Transverse colon (tissue), 4 donors: ENCODE measurements around the gene COMMD8. TPM values are rescaled to one million over a fixed set of nuclear protein-coding genes. Genes with fewer than 3 reads are reported as not detected.

Source experiments
- DNase-seq: peaks from one replicate; pipeline ENCODE4 v3.0.0-alpha.2; 2019
- H3K27ac ChIP-seq, 4 donors: fragments of 200-600 bp; sonication (generic); 2 replicates each; pipeline ENCODE4 v1.5.1; 2016 to 2018; ENCODE audit warnings: inconsistent platforms in 4 of 4
- H3K27me3 ChIP-seq: fragments of 200-600 bp; sonication (generic); 2 replicates; pipeline ENCODE4 v1.5.1; 2017; ENCODE audit warnings: inconsistent platforms
- H3K36me3 ChIP-seq, 4 donors: fragments of 200-600 bp; sonication (generic); 2 replicates each; pipeline ENCODE4 v1.5.1; 2017 to 2019; ENCODE audit warnings: inconsistent platforms in 4 of 4
- H3K4me1 ChIP-seq, 4 donors: fragments of 200-600 bp; sonication (generic); 2 replicates each; pipeline ENCODE4 v1.5.1; 2017 to 2020; ENCODE audit warnings: inconsistent platforms in 4 of 4
- H3K4me3 ChIP-seq, 4 donors: fragments of 200-600 bp; sonication (generic); 1 replicate in 1 of 4; 2 replicates in 3 of 4; pipeline versions ENCODE4 v1.5.1 to v1.6.1; 2017 to 2019; ENCODE audit warnings: inconsistent platforms in 4 of 4
- H3K9me3 ChIP-seq, 2 donors: fragments of 200-600 bp; sonication (generic); 2 replicates each; pipeline ENCODE4 v1.5.1; 2017 to 2019; ENCODE audit warnings: inconsistent platforms in 2 of 2
- CTCF ChIP-seq, 5 experiments: fragments of 200-600 bp in 3 of 5; fragments of 450-650 bp in 2 of 5; sonication (generic) in 3 of 5; IDR thresholded peaks; 1 replicate in 2 of 5; 2 replicates in 3 of 5; pipeline ENCODE4 v1.5.1; 2016 to 2017; ENCODE audit warnings: antibody characterized with exemption in 5 of 5, inconsistent platforms in 3 of 5, mild to moderate bottlenecking in 2 of 5, moderate library complexity in 1 of 5
- EP300 ChIP-seq: sonication (generic); formaldehyde crosslinking; IDR thresholded peaks from one replicate; pipeline ENCODE4 v1.6.1; 2017; ENCODE audit warnings: antibody characterized with exemption, low read depth
- POLR2A ChIP-seq: fragments of 450-650 bp; IDR thresholded peaks from one replicate; pipeline ENCODE4 v1.6.1; 2016; ENCODE audit warnings: antibody characterized with exemption, mild to moderate bottlenecking, moderate library complexity
- POLR2AphosphoS5 ChIP-seq, 3 donors: sonication (generic); formaldehyde crosslinking; IDR thresholded peaks; one replicate each; pipeline ENCODE4 v1.6.1; 2016; ENCODE audit warnings: antibody characterized with exemption in 3 of 3
- WGBS, 2 donors: methylation state at CpG; one replicate each; pipeline ENCODE4 v1.1.5; 2018; ENCODE audit warnings: low coverage in 1 of 2; 5-methylcytosine and 5-hydroxymethylcytosine counted together
- in situ Hi-C, 4 donors: fragments of 200-750 bp; cut with MboI; loops; one replicate each; pipeline versions ENCODE4 v1.15.0 to v1.15.1; 2017; ENCODE audit warnings: low sequenced_read_pairs in 3 of 4, low pct_ligation_motif_present in 1 of 4, low pct_unique_long_range_greater_than_20kb in 1 of 4
- intact Hi-C: fragments of 100-400 bp; cut with DNase I; formaldehyde crosslinking; loops from one replicate; pipeline ENCODE4 v1.15.1; 2023; ENCODE audit warnings: low total_unique reads
- total RNA-seq, 4 donors: library from RNA; depleted of rRNA; stranded (reverse); fragments of >200 nt; gene quantifications; one replicate each; pipeline ENCODE4 v1.1.0, GENCODE V29; 2016

COMMD8 gene
- total RNA-seq, 4 donors from 2014 or later = 0.80 to 20.2 (median 8.2) TPM

DNA sequence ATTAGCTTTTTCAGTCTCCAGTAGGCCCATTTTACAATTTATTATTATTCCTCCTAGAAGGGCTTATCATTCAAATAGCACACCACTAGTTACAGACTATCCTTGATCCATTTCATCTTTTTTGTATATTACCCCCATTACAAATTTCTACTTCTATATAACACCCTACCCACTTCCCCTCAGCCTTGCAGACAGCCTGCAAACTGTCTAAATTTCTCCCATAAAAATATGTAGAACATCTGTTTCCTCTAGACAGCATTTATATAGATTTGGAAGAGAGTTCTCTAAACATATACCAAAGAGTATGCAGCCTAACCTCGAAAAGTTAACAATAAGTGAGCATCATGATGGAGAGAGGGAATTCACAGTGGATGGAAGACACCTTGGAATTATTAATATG is 30.8 kb downstream of the COMMD8 start:
- Histone ChIP-seq H3K9me3 (no peaks in the 10 kb centered on the region), H3K4me1 (no peaks in the 10 kb centered on the region), H3K4me3 (no peak overlapping the region), H3K36me3 (no peaks in the 10 kb centered on the region), H3K27me3 (no peaks in the 10 kb centered on the region), H3K27ac (no peak overlapping the region)
- WGBS, 2 donors = 33 to 44% methylated on average over 1 of the region's 1 CpG
- in situ Hi-C loops (no loop called here), intact Hi-C loops (no loop called here)
- no peak for TF ChIP-seq CTCF (IDR thresholded peaks at IDR 0.05)
- no peak for TF ChIP-seq EP300
- no peak for TF ChIP-seq POLR2AphosphoS5 (IDR thresholded peaks at IDR 0.05)
- no peak for TF ChIP-seq POLR2A
- no peak for DNase-seq

DNA sequence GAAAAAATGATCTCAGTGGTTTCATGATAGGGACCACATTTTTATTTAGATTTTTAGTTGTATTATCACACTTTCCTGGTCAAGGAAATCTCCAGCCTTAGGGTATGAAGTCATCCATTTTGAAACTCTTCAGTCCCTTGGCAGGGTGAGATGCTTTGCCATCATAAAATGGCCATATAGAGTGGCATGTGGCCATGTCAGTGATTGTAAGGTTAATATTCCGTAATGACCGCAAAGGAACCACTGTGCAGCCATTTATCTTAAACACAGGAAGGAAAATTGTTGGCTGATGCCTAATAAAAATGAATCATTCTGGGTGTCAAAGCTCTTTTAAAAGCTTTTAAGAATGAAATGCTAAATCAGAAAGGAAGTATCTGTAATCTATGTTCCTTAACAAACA is 35.6 kb downstream of the COMMD8 start:
- H3K36me3 ChIP-seq = no peaks in the 10 kb centered on the region
- H3K4me1 ChIP-seq = no peaks in the 10 kb centered on the region
- no peak overlapping the region for H3K4me3 ChIP-seq
- intact Hi-C loops = no loop called here
- in situ Hi-C loops = no loop called here
- DNase-seq = no peak
- 74 to 84% methylated on average over 2 of the region's 2 CpGs for WGBS, 2 donors
- H3K27me3 ChIP-seq = no peaks in the 10 kb centered on the region
- H3K27ac ChIP-seq = no peak overlapping the region
- H3K9me3 ChIP-seq = no peaks in the 10 kb centered on the region
- TF ChIP-seq POLR2AphosphoS5 (IDR thresholded peaks at IDR 0.05) = no peak
- TF ChIP-seq EP300 = no peak
- TF ChIP-seq CTCF (IDR thresholded peaks at IDR 0.05) = no peak
- TF ChIP-seq POLR2A = no peak

- Histone ChIP-seq H3K27me3 (no peaks in the 10 kb centered on the region), H3K9me3 (no peaks in the 10 kb centered on the region), H3K36me3 (no peaks in the 10 kb centered on the region), H3K27ac (no peak overlapping the region), H3K4me1 (no peaks in the 10 kb centered on the region), H3K4me3 (no peak overlapping the region)
- in situ Hi-C loops (no loop called here), intact Hi-C loops (no loop called here)
- DNase-seq = no peak
- TF ChIP-seq EP300 (no peak), CTCF (IDR thresholded peaks at IDR 0.05) (no peak), POLR2AphosphoS5 (IDR thresholded peaks at IDR 0.05) (no peak), POLR2A (no peak)
- WGBS, 2 donors = 93% methylated on average over 7 to 25 of the region's 25 CpGs
These were observed 37.9 kb downstream of the COMMD8 start for GRCh38 chr4:47425628-47426027.

DNA sequence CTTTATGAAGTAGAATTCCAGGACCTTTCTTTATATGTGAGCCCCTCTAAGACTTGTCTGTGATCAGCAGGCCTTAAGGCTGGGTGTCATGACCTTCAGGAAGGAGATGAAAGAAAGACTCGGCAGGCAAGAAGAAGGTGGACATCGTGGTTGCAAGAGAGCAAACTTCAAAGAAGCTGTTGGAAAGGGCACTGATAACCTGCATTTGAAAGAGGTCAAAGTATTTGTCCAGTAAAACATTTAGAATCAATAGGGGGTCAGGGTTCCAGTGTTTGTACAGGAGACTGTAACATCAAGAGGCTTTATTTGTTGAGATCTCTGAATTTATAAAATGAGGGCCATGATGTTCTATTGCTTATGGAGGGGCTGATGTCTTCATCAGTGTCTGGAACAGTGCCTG is 44.2 kb downstream of the COMMD8 start:
- TF ChIP-seq POLR2A (no peak), EP300 (no peak), CTCF (IDR thresholded peaks at IDR 0.05) (no peak), POLR2AphosphoS5 (IDR thresholded peaks at IDR 0.05) (no peak)
- in situ Hi-C loops = no loop called here
- 55 to 80% methylated on average over 2 of the region's 2 CpGs for WGBS, 2 donors

More for the DNA sequence above, 44.2 kb downstream of the COMMD8 start:
- intact Hi-C loops = no loop called here
- H3K27ac ChIP-seq = no peak overlapping the region
- H3K9me3 ChIP-seq = no peaks in the 10 kb centered on the region
- H3K4me3 ChIP-seq = no peak overlapping the region
- no peak for DNase-seq
- no peaks in the 10 kb centered on the region for H3K27me3 ChIP-seq
- no peaks in the 10 kb centered on the region for H3K36me3 ChIP-seq
- no peaks in the 10 kb centered on the region for H3K4me1 ChIP-seq
